Activated naive CD4-positive, alpha-beta T cell treated with Interleukin-2 at 50 U/mL for 16 hours (primary cell): Measurements from ENCODE around the gene CAMKK2.
"Not testable (repeated sequence)": the region's sequence is repeated elsewhere in the genome, so short reads cannot be mapped to it uniquely, and the experiment has no call there.

Experiments
- DNase-seq: peaks from one replicate; pipeline ENCODE4 v3.0.0-alpha.2; 2020

Gene CAMKK2

GRCh38 chr12:121222847-121223246 is 73.7 kb downstream of the CAMKK2 start:
- no peak for DNase-seq

DNA sequence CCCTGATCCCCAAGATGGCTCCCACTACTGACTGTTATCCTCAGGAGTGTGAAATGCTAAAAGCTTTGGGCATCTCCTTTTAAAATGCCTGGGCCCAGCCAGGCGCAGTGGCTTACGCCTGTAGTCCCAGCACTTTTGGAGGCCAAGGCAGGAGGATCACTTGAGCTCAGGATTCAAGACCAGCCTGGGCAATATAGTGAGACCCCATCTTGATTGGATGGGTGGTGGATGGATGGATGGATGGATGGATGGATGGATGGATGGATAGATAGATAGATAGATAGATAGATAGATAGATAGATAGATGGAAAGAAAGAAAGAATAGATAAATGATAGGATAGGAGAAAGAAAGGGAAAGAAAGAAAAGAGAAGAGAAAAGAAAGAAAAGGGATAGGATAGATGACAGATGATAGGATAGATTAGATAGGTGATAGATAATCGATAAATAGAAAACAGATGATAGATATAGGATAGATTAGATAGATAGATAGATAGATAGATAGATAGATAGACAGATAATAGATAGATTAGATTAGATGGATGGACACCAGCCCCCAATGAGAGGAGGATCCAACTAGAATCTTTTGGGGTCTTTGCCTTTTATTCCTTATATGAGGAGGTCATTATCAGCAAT is 77.0 kb downstream of the CAMKK2 start:
- DNase-seq, result no peak

GRCh38 chr12:121218588-121219352 is 77.7 kb downstream of the CAMKK2 start:
- DNase-seq, result no peak

GRCh38 chr12:121217761-121218160 is 78.7 kb downstream of the CAMKK2 start:
- no peak for DNase-seq

GRCh38 chr12:121217063-121217462 is 79.4 kb downstream of the CAMKK2 start:
- no peak for DNase-seq

DNA sequence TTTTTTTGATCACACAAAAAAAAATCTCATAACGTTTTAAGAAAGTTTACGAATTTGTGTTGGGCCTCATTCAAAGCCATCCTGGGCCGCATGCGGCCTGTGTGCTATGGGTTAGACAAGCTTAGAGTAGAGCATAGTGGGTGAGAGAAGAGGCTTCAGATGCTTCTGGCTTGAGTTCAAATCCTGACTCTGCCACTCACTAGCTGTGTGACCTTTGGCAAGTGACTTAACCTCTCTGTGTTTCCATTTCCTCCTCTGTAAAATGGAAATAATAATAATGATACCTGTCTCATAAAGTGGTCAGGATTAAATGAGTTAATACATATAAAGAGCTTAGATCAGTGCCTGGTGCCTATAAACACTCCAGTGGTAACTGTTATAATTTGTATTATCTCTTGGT is 80.4 kb downstream of the CAMKK2 start:
- DNase-seq, result no peak

- DNase-seq, result peak; percentile 14
Observed at GRCh38 chr12:121214855-121215745, 81.4 kb downstream of the CAMKK2 start.

GRCh38 chr12:121214166-121214777 is 82.2 kb downstream of the CAMKK2 start:
- DNase-seq, result peak; percentile 48

GRCh38 chr12:121212875-121213274 is 83.6 kb downstream of the CAMKK2 start:
- no peak for DNase-seq

- DNase-seq, result peak; percentile 85
Observed at GRCh38 chr12:121209624-121210572, 86.6 kb downstream of the CAMKK2 start, which contains the start of gene P2RX4. Gene P2RX4, plus strand, starts transcription at chr12:121210129. Its CDS starts 36 bp downstream, at chr12:121210165.

GRCh38 chr12:121209221-121209620 is 87.3 kb downstream of the CAMKK2 start:
- DNase-seq, result no peak

DNA sequence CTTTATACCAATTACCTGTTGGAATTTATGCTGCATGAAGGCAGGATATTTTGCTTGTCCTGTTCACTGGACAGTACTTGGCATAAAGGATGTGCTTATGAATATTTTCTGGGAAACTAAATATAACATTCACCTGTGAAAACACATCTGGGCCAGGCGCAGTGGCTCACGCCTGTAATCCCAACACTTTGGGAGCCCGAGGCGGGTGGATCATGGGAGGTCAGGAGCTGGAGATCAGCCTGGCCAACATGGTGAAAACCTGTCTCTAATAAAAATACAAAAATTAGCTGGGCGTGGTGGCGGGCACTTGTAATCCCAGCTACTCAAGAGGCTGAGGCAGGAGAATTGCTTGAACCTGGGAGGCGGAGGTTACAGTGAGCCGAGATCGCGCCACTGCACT is 87.9 kb downstream of the CAMKK2 start:
- not testable (repeated sequence) for DNase-seq

DNA sequence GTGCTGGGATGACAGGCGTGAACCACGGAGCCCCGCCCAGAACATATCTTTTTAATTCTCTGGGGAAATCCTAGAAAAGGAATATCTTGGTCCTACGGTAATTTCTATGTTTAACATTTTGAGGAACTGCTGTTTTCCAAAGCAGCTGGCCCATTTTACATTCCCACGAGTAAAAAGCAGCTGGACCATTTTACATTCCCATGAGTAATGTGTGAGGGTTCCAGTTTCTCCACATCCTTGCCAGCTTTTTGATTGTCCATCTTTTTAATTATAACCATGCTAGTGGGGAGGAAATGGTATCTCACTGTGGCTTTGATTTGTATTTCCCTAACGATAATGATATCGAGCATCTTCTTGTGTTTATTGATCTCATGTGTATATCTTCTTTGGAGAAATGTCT is 91.0 kb downstream of the CAMKK2 start:
- DNase-seq, result no peak

DNA sequence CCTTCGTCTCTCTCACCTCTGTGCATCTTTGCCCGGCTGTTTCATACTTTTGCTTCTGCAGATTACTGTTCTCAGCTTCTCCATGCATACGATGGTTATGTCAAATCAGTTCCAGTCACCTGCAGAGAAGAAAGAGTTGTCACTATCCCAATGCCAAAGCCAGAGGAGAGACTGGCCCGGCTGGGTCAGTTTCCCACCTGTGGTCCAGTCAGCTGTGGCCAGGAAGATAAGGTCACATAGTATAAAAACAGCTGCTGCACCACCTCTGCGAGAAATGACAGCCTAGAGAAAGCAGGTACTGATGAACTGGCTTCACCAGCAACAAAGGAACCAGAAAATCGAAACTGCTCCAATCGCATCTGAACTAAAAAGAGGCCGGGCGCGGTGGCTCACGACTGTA is 93.0 kb downstream of the CAMKK2 start:
- no peak for DNase-seq

GRCh38 chr12:121202407-121203355 is 93.8 kb downstream of the CAMKK2 start:
- no peak for DNase-seq

- not testable (repeated sequence) for DNase-seq
Observed at GRCh38 chr12:121201140-121201539, 95.4 kb downstream of the CAMKK2 start.

DNA sequence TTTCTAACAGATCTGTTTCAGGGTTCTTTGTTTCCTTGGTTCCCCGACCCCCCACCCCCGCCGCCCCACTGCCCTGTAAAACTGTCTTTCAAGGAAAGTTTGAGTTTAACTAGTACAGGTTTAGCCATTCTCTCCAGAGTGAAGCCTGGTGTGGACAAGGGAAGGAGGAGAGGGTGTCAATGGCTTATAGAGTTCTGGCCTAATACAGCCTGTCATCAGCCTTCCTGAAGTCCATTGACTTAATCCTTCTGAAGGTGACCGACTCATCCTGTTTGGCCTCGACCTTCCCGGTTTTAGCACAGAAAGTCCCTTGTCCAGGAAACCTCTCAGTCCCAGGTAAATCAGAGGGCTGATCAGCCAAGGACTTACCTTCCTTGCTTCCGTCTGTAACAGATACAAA is 97.6 kb downstream of the CAMKK2 start:
- no peak for DNase-seq

GRCh38 chr12:121196902-121197301 is 99.6 kb downstream of the CAMKK2 start:
- no peak for DNase-seq

DNA sequence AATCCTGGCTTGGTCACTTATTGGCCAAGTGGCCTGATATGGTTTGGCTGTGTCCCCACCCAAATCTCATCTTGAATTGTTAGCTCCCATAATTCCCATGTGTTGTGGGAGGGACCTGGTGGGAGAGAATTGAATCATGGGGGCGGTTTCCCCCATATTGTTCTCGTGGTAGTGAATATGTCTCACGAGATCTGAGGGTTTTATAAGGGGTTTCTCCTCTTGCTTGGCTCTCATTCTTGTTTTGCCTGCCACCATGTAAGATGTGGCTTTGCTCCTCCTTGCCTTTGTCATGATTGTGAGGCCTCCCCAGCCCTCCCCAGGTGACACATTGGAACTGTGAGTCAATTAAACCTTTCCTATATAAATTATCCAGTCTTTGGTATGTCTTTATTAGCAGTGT is 105.4 kb downstream of the CAMKK2 start:
- DNase-seq, result no peak

- no peak for DNase-seq
Observed at GRCh38 chr12:121190523-121191031, 105.9 kb downstream of the CAMKK2 start.
